Hippocampal formation (tissue), 2 donors: ENCODE measurements around the gene RPS19.
"Not testable (repeated sequence)": the region's sequence is repeated elsewhere in the genome, so short reads cannot be mapped to it uniquely, and the experiment has no call there.

Experiments
- DNase-seq, 2 donors: peaks; one replicate each; lab custom pipeline; 2025; lab: John Stamatoyannopoulos, UW

The RPS19 gene

DNA sequence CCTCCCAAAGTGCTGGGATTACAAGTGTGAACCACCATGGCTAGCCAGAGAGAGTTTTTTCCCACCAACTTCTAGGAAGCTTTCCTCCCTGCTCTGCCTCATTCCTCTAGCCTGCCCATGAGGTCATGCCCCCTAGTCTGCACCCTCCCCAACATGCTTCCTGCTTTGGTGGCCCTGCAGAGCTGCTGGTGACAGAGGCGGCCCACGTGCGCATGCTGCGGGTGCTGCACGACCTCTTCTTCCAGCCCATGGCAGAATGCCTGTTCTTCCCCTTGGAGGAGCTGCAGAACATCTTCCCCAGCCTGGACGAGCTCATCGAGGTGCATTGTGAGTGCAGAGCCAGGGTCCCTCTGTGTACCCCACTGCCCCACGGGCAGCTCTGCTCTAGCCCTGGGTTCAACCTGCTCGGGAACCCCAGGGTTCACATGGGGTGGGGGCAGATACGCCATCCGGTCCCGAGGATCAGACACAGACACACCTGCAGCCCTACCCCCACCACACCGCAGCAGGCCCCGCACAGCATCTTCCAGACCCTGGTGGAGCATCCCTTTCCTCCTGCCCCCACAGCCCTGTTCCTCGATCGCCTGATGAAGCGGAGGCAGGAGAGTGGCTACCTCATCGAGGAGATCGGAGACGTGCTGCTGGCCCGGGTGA is 41.8 kb downstream of the RPS19 start:
- DNase-seq: no peak

GRCh38 chr19:41902594-41902993 is 42.5 kb downstream of the RPS19 start:
- DNase-seq: no peak

GRCh38 chr19:41903193-41903953 is 43.3 kb downstream of the RPS19 start:
- DNase-seq: no peak

GRCh38 chr19:41904118-41904870 is 44.2 kb downstream of the RPS19 start:
- no peak for DNase-seq

- no peak for DNase-seq
These were observed 45.4 kb downstream of the RPS19 start for GRCh38 chr19:41905273-41906002.

- no peak for DNase-seq
These were observed 46.2 kb downstream of the RPS19 start for GRCh38 chr19:41906271-41906670.

DNA sequence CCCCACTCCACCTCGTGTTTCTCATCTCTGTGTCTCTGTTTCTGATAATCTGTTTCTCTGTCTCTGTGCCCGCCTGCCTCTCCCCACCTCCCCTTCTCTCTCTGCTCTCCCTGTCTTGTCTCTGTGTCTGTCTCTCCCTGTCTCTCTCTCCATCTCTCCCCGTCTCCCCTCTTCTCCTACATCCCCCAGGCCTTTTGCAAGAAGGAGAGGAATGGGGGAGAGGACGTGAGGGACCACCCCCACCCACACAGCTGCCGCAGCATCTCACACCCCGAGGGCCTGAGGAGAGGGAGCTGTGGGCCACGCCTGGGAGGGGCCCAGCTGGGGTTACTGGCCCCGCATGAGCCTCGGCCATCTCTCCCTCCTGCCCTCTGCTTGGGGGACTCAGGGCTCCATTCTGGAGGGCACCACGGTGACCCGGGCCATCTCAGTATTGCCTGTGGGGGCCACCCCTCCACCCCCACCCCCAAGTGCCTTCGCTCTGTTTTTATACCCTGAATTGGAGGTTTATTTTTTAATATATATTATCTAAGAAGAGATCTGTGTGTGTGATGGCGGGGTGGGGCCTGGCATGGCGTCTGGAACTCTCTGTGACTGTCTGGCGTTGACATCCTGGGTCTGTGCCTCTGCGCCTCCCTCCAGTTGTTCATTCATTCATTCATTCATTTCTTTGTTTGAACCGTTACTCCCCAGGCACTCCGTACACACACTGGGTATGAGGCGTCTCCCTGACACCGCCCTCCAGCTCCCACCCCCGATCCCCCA is 47.0 kb downstream of the RPS19 start:
- no peak for DNase-seq

DNA sequence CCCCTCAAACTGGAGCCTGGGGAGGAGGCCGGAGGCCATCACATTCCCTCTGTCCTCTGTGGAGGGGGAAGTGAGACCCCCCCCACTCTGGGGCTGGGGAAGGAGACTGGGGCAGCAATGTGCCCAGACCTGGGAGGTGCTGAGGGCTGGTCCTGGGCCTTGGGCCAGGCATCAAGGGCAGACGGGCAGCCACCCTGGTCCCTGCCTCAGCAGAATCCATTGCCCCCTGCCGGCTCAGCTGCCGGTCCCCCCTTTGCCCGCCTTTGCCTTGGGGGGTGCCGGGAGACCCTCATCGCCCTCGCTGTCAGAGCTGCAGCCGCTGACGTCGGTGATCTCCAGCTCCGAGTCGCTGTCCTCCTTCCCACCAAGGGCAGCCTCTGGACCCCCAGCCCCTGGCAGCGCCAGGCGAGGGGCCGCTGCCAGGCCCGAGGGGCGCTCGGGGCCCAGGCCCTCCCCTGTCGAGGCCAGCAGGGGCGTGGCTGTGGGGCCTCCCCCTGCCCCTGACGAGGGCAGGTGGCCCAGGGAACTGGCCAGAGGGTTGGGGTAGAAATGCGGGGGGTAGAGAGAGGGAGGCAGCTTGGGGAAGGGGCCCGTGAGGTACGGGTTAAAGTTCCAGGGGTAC is 48.0 kb downstream of the RPS19 start:
- DNase-seq: no peak

DNA sequence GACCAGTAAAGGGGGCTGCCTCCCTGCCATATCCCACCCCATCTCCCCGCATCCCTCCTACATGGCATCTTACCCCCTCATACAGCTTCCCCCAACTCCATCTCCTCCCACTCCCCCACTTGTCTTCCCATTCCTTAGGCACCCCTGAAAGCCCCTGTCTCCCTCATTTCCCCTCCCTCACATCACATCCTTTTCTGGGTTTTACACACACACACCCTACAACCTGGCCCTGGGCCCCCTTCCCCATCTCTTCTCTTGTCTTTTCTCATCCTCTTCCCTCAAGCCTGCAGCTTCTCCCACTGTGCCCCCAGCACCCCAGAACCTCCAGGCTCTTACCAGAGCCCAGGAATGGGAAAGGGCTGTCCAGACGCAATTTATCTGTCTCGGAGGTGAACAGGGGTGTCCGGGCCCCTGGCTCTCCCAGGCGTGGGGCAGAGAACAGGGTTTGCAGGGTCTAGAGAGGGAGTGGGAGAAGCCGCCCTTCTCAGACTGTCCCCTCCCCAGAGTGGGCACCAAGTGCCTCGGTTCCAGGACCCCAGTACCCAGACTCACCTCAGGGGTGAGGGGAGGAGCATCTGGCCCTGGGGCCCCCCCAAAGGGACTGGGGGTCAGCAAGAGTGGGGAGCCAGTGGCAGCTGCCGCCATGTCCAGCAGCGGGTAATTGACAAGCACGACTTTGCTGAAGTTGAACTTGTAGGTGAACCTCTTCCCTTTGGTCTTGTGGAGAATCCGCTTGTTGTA is 48.8 kb downstream of the RPS19 start:
- no peak for DNase-seq

GRCh38 chr19:41909706-41910105 is 49.7 kb downstream of the RPS19 start:
- DNase-seq: no peak

- DNase-seq: no peak
These were observed 50.4 kb downstream of the RPS19 start for GRCh38 chr19:41910240-41910991.

GRCh38 chr19:41910992-41911888 is 51.2 kb downstream of the RPS19 start:
- DNase-seq: no peak

DNA sequence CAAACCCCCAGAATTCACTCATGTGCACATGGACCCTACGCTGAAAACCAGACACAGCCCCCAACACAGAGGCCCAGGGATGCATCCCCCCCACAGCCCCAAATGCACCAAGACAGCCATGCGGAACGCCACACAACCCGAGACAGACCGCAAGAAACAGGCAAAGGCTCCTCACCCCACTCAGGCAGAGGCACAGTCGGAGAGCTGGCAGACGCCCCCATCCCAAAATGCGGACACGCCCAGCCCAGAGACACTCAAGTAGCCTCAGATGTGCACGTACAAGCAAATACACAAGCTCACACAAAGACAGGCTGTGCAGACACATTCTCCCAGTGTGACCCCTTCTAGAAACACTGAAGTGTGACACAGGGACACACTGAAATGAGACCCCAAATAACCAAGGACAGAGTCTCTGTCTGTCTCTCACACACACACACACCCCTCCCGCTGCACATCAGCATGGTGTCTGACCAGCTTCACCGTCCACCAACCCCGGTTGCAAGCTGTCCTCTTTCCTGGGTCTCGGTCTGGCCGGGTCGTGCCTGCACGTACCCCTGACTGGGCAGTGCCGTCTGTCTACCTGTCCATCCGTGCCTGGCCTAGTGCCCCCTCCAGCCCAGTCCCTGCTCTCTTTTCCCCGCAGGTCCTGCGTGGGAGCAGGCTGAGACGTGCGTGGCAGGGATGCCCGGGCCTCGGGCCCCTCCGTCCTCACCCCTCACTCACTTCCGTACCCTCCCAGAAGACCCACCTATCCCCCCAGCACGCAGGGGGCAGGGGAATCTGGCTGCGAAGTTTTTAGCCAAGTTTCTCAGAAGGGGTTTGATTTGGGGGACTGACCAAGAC is 52.1 kb downstream of the RPS19 start:
- DNase-seq: no peak

GRCh38 chr19:41912899-41913537 is 53.0 kb downstream of the RPS19 start:
- DNase-seq: no peak

GRCh38 chr19:41913538-41914423 is 53.7 kb downstream of the RPS19 start:
- no peak for DNase-seq

DNA sequence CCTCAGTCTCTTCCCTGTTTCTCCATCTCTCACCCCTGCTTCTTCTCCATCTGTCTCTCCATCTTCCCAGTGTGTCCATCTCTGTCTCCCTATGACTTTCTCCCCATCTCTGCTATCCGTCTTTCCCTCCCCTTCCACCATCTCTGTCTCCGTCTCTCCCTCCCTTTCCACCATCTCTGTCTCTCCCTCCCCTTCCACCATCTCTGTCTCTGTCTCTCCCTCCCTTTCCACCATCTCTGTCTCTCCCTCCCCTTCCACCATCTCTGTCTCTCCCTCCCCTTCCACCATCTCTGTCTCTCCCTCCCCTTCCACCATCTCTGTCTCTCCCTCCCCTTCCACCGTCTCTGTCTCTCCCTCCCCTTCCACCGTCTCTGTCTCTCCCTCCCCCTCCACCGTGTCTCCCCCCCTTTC is 54.4 kb downstream of the RPS19 start:
- not testable (repeated sequence) for DNase-seq
